NCI-H226 (cell line): Measurements from ENCODE around the gene PRMT3.
"Not testable (repeated sequence)": the region's sequence is repeated elsewhere in the genome, so short reads cannot be mapped to it uniquely, and the experiment has no call there.

Experiments used
- DNase-seq: peaks from one replicate; pipeline ENCODE4 v3.0.0-alpha.2; 2015

PRMT3 gene

DNA sequence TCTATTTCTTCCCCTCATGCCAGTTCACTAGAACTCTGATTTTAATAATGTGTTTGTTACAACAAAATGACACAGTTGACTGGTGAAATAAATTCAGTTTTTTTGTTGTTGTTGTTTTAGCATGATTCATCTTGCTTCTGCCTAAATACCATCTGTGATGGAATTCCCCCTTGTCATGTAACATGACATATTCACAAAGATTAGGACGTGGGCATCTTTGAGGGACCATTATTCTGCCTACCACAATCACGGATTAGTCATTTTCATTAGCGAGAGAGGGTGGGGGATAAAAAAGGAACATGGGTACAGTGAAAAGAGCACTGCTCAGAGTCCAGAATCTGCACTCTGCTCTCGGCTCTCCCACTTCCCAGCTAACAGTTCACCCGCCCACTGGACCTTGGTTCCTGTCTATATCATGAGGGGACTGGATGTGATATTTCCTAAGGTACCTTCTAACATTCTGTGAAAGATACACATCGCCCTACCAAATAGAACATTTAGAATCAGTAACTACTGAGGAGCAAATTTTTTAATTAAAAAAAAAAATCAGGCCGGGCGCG, 12.7 kb upstream of the PRMT3 start:
- no peak for DNase-seq

GRCh38 chr11:20376162-20376730, 11.3 kb upstream of the PRMT3 start:
- no peak for DNase-seq

DNA sequence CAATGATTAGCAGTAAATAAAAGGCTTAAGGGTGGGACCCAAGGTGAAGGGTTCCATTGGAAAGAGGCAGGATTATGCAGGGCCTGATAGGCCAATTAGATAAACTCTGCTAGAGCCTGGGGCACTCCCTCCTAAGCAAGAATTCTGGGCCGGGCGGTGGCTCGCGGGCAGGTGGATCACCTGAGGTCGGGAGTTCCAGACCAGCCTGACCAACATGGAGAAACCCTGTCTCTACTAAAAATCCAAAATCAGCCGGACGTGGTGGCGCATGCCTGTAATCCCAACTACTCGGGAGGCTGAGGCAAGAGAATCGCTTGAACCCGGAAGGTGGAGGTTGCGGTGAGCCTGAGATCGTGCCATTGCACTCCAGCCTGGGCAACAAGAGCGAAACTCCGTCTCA, 1.5 kb upstream of the PRMT3 start:
- not testable (repeated sequence) for DNase-seq

- DNase-seq = no peak
These were observed 860 bp downstream of the PRMT3 start for GRCh38 chr11:20388096-20389055.

DNA sequence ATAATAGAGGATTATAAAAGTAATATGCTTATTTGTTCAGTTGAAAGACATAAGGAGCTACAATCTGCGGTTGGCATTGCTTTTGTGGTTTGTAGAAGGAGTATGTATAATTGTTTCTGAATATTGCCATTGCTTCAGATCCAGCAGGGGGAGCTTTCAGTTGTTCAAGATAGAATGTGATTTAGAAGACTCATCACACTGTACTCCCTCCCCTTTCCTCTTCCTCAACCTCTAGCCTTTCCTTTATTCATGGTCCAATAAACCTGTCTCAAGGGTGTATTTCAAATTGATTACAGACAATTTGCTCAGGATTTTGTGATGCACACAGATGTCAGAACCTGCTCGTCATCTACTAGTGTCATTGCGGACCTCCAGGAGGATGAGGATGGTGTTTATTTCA, 9.8 kb downstream of the PRMT3 start:
- no peak for DNase-seq

DNA sequence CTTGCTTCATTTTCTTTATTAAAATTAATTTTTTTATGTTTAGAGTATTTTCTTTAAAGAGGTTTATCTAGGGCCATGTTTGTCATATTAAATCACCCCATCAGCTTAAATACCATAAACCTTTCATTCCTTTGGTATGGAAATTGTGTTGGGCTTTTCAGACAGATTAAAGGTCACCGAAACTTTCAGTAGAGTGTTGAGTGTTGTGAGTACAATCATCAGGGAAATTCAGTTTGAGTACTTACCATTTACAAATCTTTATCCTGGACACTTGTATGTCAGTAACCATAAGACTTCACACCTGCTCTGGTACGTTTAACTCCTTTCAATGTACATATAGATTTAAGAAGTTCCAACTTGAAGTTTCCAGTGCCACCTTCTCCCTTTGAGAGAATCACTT, 12.0 kb downstream of the PRMT3 start:
- DNase-seq = no peak

- no peak for DNase-seq
These were observed 15.5 kb downstream of the PRMT3 start for GRCh38 chr11:20403059-20403458.

DNA sequence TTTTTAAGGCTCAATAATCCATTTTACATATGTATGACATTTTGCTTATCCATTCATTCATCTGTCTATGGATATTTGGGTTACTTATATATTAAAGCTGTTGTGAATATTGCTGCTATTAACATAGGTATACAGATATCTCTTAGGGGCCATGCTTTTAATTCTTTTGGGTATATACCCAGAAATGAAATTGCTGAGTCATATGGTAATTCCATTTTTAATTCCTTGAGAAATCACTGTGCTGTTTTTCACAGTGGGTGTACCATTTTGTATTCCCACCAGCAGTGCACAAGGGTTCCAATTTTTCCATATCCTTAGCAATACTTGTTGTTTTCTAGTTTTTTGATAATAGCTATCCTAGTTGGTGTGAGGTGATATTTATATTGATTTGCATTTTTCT, 19.0 kb downstream of the PRMT3 start:
- DNase-seq = no peak

GRCh38 chr11:20407344-20407743, 19.8 kb downstream of the PRMT3 start:
- DNase-seq = no peak

DNA sequence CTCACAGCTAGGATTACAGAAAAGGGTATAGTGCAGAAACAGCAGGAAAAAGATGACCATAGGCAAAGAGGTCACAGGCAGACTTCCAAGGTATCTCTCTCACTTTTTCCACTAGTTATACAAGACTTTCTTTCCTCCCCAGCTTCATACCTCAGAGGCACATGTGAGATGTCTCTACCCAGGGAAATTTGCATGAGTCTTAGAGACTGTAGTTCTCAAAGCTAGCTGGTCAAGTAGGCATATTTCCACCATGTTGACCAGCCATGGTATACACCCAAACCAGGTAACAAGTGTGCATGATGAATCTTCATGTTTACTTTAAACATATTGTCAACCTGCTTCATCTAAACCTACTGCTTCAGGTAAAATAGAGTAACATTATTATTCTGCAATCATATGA, 27.9 kb downstream of the PRMT3 start:
- DNase-seq = no peak

DNA sequence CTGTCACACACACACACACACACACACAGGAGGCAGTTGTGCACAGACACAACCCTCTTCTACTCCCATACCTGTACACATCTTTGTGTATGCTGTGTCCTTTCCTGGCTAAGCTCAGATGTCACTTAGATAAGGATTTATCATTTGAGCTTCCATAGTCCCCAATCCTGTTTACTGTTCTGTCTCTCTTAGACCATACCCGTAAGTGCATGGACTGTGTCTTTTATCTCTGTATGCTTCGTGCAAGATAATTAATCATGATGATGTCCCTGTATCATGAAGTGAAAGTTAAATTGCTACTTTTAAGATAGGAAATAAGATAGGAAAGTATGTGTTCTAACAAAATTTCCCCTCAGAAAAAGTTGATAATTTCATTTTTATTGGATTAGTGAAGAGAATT, 30.3 kb downstream of the PRMT3 start:
- DNase-seq = no peak

DNA sequence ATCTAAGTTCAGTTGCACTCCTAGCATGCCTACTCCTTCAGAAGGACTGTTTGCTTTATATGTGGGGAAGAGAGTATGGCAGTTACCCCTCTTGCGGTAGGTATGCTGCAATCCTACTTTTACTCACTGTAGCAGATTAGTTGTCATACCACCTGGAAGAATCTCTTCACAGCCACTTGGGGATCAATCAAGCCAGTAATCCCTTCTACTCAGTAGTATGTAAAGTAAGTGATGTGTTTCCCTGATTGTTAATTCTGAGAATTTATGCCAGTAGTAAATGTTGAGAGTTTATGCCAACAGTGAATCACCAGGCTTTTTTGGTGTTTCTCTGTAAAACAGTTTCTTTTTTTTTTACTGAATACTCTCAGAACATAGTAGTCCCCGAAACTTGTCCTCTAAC, 34.4 kb downstream of the PRMT3 start:
- no peak for DNase-seq

- no peak for DNase-seq
These were observed 41.7 kb downstream of the PRMT3 start for GRCh38 chr11:20429216-20429615.

DNA sequence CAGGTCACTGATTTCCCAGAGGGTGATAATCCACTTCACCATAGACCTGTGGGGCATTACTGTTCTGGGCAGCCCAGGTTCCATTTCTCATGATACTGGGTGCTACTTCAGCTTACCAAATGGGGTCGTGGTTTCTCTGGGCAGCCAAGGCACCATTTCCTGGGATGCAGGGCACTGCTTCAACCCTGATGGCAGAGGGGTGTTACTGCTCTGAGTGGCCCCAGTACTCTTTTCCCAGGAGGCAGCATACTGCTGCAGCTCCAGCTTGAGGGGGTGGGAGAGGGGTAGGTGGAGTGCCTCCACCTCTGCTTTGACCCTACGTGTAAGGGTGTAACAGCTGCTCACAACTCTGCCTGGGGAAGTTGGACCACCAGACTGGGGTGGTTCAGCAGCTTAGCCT, 51.1 kb downstream of the PRMT3 start:
- DNase-seq = no peak

DNA sequence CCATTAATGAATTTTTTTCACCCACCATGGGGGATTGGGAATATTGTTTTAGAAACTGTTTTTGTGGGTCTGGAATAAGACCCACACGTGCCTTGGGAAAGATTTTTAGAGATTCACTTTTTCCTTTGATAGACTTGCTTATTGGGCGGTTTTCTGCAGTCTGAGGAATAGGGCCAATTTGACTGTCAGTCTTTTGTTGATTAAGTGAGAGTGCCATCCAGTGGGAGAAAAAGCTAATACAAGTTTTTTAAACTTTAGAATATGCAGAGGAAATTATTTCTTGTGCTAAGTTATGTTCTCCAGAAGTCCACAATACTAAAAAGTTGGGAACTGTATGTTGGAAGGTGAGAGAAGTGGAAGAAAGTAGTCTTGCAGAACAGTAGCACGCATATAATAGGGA, 56.1 kb downstream of the PRMT3 start:
- DNase-seq = no peak

- no peak for DNase-seq
These were observed 57.0 kb downstream of the PRMT3 start for GRCh38 chr11:20444535-20444934.

- no peak for DNase-seq
These were observed 61.3 kb downstream of the PRMT3 start for GRCh38 chr11:20448834-20449233.

DNA sequence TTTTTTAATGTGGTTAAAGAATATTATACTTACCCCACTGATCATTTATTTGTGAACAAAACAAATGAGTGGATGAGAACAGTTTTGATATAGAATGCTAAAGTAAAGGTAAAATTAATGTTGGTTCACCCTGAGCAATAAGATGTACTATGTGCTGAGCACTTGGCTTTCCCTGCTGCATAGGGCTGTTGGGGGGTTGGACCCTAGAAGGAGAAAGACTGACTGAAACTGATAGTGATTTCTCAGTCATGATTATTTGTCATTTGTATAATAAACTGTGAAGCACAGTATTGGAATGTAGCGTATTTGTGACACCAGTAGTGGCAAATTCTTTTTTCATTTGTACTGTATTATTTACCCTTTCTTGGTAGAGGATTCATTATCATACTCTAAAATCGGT, 63.3 kb downstream of the PRMT3 start:
- no peak for DNase-seq

DNA sequence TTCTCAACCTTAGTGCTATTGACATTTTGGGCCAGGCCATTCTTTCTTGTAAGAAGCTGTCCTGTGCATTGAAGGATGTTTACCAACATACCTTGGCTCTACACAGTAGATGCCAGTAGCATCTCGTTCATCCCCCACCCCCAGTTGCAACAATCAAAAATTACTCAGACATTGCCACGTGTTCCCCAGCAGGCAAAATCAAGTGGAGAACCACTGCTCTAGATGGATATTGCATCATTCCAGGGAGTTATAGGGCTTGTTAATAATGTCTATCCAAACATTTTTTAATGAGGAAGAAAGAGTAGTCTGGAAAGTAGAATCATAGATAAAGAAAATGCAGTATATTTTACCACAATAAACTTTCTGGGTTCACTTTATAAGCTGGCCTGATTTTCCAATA, 64.1 kb downstream of the PRMT3 start:
- no peak for DNase-seq

- DNase-seq = no peak
These were observed 65.1 kb downstream of the PRMT3 start for GRCh38 chr11:20452585-20452984.

GRCh38 chr11:20453657-20454316, 66.3 kb downstream of the PRMT3 start:
- DNase-seq = no peak

DNA sequence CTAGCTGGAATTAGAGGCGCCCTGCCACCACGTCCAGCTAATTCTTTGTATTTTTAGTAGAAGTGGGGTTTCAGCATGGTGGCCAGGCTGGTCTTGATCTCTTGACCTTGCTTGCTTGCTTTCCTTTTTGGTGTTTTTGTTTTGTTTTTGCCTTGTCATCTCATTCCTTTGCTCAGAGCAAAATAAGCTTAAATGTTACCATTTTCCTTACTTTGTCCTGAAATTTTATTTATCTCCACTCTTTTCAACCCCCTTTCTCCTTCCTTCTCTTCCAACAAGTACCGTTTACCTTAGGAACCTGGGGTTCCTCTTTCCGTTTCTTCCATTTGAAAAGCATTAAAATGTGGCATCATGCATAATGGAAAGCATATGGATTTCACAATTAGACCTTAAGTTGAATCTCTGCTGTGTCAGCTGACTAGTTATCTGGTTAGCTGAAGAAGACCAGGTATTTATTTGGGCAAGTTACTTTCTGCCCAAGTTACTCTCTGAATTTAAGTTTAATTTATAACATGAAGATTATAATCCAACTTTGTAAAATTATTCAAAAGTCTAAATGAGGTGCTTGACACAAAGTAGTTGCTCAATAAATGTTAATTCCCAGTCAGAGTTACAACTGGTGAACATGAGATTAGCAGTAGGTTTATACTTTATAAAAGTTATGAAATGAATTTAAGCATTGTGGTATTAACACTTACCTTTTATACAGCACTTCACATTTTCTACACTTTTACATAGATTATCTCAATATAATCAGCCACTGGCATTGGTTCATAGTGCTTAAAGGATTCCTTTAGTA, 69.7 kb downstream of the PRMT3 start:
- no peak for DNase-seq
